Measurements from ENCODE around the gene OR8S1.

Gene OR8S1

GRCh38 chr12:48557919-48558318 is 32.5 kb downstream of the OR8S1 start:
- DNase-seq = no peak

- DNase-seq = no peak
These were observed 42.3 kb downstream of the OR8S1 start for GRCh38 chr12:48567731-48568130.

GRCh38 chr12:48569946-48570345 is 44.5 kb downstream of the OR8S1 start, which contains the start of gene LALBA:
LALBA (minus strand) TSS chr12:48570046; CDS start chr12:48570020, 26 bp downstream.
- no peak for DNase-seq

- no peak for DNase-seq
These were observed 46.9 kb downstream of the OR8S1 start for GRCh38 chr12:48572326-48572725.

All from NCI-H2029 (cell line).